BE2C (cell line): ENCODE measurements around the gene CSHL1.

ENCODE experiments used
- DNase-seq: peaks from one replicate; pipeline ENCODE4 v3.0.0-alpha.2; 2020
- H3K27me3 ChIP-seq: fragments of 250-450 bp; sonication (Bioruptor Pico); 2 replicates; pipeline ENCODE4 v1.5.1; 2020; ENCODE audit warnings: mild to moderate bottlenecking
- H3K36me3 ChIP-seq: fragments of 250-450 bp; sonication (Bioruptor Pico); 2 replicates; pipeline ENCODE4 v1.5.1; 2020; ENCODE audit warnings: mild to moderate bottlenecking
- H3K4me1 ChIP-seq: fragments of 250-450 bp; sonication (Bioruptor Pico); 2 replicates; pipeline ENCODE4 v1.5.1; 2020
- H3K4me3 ChIP-seq: 2 replicates; pipeline ENCODE4 v1.5.1; 2011; ENCODE audit warnings: low read depth, low read length
- H3K9me3 ChIP-seq: fragments of 250-450 bp; sonication (Bioruptor Pico); 2 replicates; pipeline ENCODE4 v1.5.1; 2020
- CTCF ChIP-seq: IDR thresholded peaks from 2 replicates; pipeline ENCODE4 v1.5.1; 2012; ENCODE audit warnings: mild to moderate bottlenecking, low read depth, low read length

Gene CSHL1

GRCh38 chr17:63954402-63955063 is 43.5 kb upstream of the CSHL1 start:
- no peaks in the 10 kb centered on the region for H3K4me1 ChIP-seq
- H3K9me3 ChIP-seq = no peaks in the 10 kb centered on the region
- no peak for TF ChIP-seq CTCF
- H3K4me3 ChIP-seq = no peak overlapping the region
- H3K36me3 ChIP-seq = no peaks in the 10 kb centered on the region
- no peak for DNase-seq
- H3K27me3 ChIP-seq = no peaks in the 10 kb centered on the region

DNA sequence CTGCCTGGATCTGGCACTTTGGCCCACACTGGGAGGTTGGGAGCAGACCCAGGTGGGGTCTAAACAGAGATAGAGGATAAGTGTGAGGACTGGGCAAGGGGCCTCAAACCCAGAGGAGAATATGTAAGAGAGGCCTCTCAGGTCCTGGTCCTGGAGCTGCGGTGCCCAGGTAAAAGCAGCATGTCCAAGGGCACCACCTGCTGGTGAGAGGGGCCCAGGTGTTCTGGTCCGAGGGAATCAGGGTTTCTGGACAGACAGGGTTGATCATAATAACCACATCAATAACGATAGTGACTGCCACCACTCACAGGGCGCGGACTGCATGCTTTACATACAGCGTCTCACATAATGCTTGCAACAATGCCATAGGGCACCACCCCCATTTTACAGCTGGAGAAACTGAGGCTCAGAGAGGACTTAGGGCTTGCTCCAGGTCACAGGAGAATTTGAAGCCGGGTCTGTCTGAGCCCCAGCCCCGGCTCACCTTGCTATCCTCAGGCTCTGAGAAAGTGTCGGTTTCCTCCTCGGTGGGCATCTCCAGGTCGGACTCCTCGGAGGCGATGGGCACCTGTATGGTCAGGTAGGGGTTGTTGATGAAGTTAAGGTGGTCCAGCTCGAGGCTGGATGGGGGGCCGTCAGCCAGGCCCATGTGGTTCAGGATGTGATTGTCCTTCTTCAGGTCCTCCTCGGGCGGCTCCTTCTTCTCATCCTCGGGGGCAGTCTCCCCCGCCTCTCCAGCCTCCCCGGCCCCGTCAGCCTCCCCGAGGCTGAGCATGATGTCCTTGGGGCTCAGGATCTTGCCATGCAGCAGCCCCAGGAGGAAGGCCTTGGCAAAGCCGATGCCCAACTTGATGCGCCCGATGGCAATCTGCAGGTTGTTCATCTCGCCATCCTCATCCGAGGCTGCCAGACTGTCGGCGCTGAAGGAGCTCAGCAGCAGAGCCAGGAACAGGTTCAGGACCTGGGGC is 40.2 kb upstream of the CSHL1 start:
- H3K9me3 ChIP-seq = no peaks in the 10 kb centered on the region
- H3K4me1 ChIP-seq = no peaks in the 10 kb centered on the region
- DNase-seq = no peak
- TF ChIP-seq CTCF = peak; percentile 42
- H3K36me3 ChIP-seq = no peaks in the 10 kb centered on the region
- no peaks in the 10 kb centered on the region for H3K27me3 ChIP-seq
- no peak overlapping the region for H3K4me3 ChIP-seq

- DNase-seq = no peak
- Histone ChIP-seq H3K27me3 (no peaks in the 10 kb centered on the region), H3K9me3 (no peaks in the 10 kb centered on the region), H3K4me3 (no peak overlapping the region), H3K4me1 (no peaks in the 10 kb centered on the region), H3K36me3 (no peaks in the 10 kb centered on the region)
- no peak for TF ChIP-seq CTCF
Measured at GRCh38 chr17:63949576-63950250, 38.7 kb upstream of the CSHL1 start.

DNA sequence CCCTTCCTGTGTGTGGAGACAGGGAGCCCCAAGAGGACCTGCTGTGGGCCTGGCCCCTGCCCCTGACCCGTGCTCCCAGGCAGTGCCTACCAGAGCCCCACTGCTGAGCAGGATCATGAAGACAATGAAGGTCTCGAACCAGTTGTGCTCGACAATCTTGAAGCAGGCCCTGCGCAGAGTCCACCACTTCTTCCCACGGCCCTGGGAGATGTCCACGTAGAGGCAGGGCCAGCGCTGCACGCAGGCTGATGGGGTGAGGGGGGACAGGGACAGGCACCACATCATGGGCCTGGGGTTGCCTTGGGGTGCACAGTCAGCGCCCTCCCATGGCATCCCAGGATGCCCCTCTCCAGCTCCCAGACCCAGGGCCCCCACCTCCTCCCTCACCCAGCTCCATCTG is 37.5 kb upstream of the CSHL1 start:
- Histone ChIP-seq H3K4me3 (no peak overlapping the region), H3K27me3 (no peaks in the 10 kb centered on the region), H3K36me3 (no peaks in the 10 kb centered on the region), H3K9me3 (no peaks in the 10 kb centered on the region), H3K4me1 (no peaks in the 10 kb centered on the region)
- DNase-seq = no peak
- no peak for TF ChIP-seq CTCF

GRCh38 chr17:63947711-63948330 is 36.8 kb upstream of the CSHL1 start:
- DNase-seq = no peak
- no peak for TF ChIP-seq CTCF
- H3K4me3 ChIP-seq = no peak overlapping the region
- H3K9me3 ChIP-seq = no peaks in the 10 kb centered on the region
- H3K4me1 ChIP-seq = no peaks in the 10 kb centered on the region
- no peaks in the 10 kb centered on the region for H3K27me3 ChIP-seq
- H3K36me3 ChIP-seq = no peaks in the 10 kb centered on the region
